ENCODE data around the gene METTL3.

DNA sequence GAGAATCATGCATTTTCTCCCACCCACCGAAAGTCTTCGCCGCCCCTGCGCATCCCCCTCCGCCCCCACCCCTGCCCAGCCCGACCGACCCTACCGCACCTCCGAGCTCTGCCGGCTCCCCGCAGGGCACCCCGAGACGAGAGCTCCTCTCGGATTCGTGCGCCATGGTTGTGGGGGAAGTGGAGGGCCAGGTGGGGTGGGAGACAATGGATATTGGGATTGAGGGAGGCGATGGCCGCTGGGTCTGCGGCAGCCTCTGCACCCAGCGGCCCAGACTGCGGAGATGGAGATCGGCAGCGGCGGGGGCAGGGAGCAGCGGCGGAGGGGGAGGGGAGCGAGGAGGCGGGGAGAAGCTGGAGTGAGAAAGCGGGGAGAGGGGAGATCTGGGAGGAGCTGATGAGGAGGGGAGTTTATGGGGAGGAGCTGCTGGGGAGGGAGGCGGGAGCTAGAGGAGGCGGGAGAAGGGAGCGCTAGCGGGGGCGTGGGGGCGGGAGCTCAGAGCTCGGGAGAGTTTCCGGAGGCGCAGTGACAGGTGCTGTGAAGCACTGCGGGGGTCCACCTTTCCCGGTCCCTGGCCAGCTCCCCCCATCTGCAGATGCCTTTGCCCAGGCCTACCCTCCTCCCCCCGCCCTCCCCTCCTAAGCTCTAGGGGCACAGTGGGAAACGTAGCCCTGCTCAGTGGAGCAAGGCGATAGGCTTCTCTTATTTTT is 15.0 kb upstream of the METTL3 start, which contains the start of gene SALL2:
- no peak for TF ChIP-seq EZH2 (IDR thresholded peaks at IDR 0.05; ENCODE audit: low read length, missing control alignments)
- TF ChIP-seq, protein P1, sequence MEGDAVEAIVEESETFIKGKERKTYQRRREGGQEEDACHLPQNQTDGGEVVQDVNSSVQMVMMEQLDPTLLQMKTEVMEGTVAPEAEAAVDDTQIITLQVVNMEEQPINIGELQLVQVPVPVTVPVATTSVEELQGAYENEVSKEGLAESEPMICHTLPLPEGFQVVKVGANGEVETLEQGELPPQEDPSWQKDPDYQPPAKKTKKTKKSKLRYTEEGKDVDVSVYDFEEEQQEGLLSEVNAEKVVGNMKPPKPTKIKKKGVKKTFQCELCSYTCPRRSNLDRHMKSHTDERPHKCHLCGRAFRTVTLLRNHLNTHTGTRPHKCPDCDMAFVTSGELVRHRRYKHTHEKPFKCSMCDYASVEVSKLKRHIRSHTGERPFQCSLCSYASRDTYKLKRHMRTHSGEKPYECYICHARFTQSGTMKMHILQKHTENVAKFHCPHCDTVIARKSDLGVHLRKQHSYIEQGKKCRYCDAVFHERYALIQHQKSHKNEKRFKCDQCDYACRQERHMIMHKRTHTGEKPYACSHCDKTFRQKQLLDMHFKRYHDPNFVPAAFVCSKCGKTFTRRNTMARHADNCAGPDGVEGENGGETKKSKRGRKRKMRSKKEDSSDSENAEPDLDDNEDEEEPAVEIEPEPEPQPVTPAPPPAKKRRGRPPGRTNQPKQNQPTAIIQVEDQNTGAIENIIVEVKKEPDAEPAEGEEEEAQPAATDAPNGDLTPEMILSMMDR (conservative IDR thresholded peaks at IDR 0.05 in 1 of 2, IDR thresholded peaks at IDR 0.05 in 1 of 2; ENCODE audit: low read depth in 1 of 2, low read length in 2 of 2), result no peak
